Measurements from ENCODE around the gene NRXN3. TPM values are rescaled to one million over a fixed set of nuclear protein-coding genes. Genes with fewer than 3 reads are reported as not detected.

The NRXN3 gene
- total and polyA plus RNA-seq, 2 of the 4 experiments (the other 2 are of a cell fraction), result 4.8 to 25.1 TPM

DNA sequence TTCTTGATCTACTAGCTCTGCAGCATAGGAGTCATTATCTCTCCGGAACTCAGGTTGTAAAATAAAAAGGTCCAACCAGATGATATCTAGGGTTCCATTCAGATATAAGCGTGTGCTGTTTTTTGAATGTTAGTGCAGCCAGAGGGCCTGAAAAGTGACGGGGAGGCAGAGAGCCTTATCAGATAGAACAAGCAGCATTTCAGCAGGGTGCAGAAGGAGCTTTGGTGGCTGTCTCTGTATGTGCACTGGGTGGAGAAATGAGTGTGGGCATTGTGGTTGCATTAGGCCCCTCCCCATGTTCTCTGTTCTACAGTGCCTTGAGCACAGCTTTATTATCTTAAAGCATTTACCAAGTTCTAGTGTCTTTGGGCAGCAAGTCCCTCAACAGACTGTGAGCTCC is 275.1 kb downstream of the NRXN3 start:
- Histone ChIP-seq H4K5ac (ENCODE audit: low read depth, low read length) (no peak overlapping the region), H2BK20ac (ENCODE audit: low read depth, low read length) (no peak overlapping the region), H3K27ac (ENCODE audit: insufficient read depth, low read length) (no peak overlapping the region), H2AFZ (replicated peaks; ENCODE audit: low read length, poor library complexity) (no peak overlapping the region), H4K91ac (ENCODE audit: insufficient read depth, low read depth, low read length) (no peak overlapping the region), H2AK9ac (replicated peaks; ENCODE audit: low read depth, low read length, poor library complexity) (no peak overlapping the region), H4K20me1 (ENCODE audit: insufficient read depth, low read length) (no peaks in the 10 kb centered on the region), H3K4me3 (ENCODE audit: insufficient read depth, low read depth, low read length) (no peak overlapping the region), H3K9me1 (ENCODE audit: insufficient read depth, low read length) (no peaks in the 10 kb centered on the region), H3K4me2 (ENCODE audit: low read depth, low read length) (no peak overlapping the region), H3K4me1 (ENCODE audit: control insufficient read depth, insufficient read depth, low read length) (no peaks in the 10 kb centered on the region), H3K9me3 (ENCODE audit: control insufficient read depth, insufficient read depth, low read length) (peaks cover 23% of the 10 kb centered on the region), H3K18ac (ENCODE audit: low read depth, low read length) (no peak overlapping the region), H3K79me1 (ENCODE audit: low read depth in 1 of 2, low read length in 2 of 2) (no peaks in the 10 kb centered on the region), H3K9ac (ENCODE audit: low read depth, low read length) (no peak overlapping the region), H3K14ac (replicated peaks; ENCODE audit: low read depth, low read length) (no peak overlapping the region), H3K27me3 (ENCODE audit: control insufficient read depth, insufficient read depth, low read length) (no peaks in the 10 kb centered on the region), H2BK120ac (ENCODE audit: low read depth, low read length) (no peak overlapping the region), H3K36me3 (ENCODE audit: control insufficient read depth, insufficient read depth, low read length) (no peaks in the 10 kb centered on the region), H3K56ac (ENCODE audit: extremely low read depth, insufficient read depth, low read length) (no peak overlapping the region), H3K4ac (ENCODE audit: low read depth, low read length) (no peak overlapping the region), H2BK15ac (ENCODE audit: low read depth, low read length) (no peak overlapping the region), H3K23ac (ENCODE audit: low read depth, low read length) (no peak overlapping the region), H2BK5ac (ENCODE audit: low read depth, low read length, poor library complexity, severe bottlenecking) (no peak overlapping the region), H2AK5ac (ENCODE audit: low read depth, low read length) (no peak overlapping the region), H4K8ac (ENCODE audit: low read depth in 2 of 2, low read length in 2 of 2) (no peak overlapping the region)
- dilution Hi-C loops (cut with HindIII; ENCODE audit: low sequenced_read_pairs, unreplicated experiment), result no loop called here
- DNase-seq (no peak), ATAC-seq (ENCODE audit: low read depth) (no peak)
- no CpG with 5 or more reads among the region's 3 CpGs for WGBS, 2 experiments (ENCODE audit: extremely low coverage in 2 of 2, insufficient read length in 1 of 2)
- no TSS peak for BruUV-seq (replicated peaks)
- in situ Hi-C loops (cut with MboI; ENCODE audit: low sequenced_read_pairs), result no loop called here
- ChIA-PET POLR2A (ENCODE audit: unreplicated experiment) (no interaction called here), CTCF (no interaction called here)
- TF ChIP-seq RFX5 (IDR thresholded peaks at IDR 0.05; ENCODE audit: low read depth, low read length) (no peak), BHLHE40 (IDR thresholded peaks at IDR 0.05; ENCODE audit: low read depth, low read length) (no peak), MAFK (IDR thresholded peaks at IDR 0.05; ENCODE audit: low read depth, low read length) (no peak), SMC3 (IDR thresholded peaks at IDR 0.05; ENCODE audit: low read depth, low read length) (no peak), MXI1 (IDR thresholded peaks at IDR 0.05; ENCODE audit: borderline replicate concordance, low read depth, low read length) (no peak), RCOR1 (IDR thresholded peaks at IDR 0.05; ENCODE audit: insufficient replicate concordance, low read length) (no peak), FOS (IDR thresholded peaks at IDR 0.05; ENCODE audit: low read depth, low read length) (no peak), CEBPB (IDR thresholded peaks at IDR 0.05; ENCODE audit: low read depth, low read length) (no peak), CHD1 (IDR thresholded peaks at IDR 0.05; ENCODE audit: low read depth, low read length) (no peak), MAZ (IDR thresholded peaks at IDR 0.05; ENCODE audit: borderline replicate concordance, low read depth, low read length) (no peak), POLR2A (IDR thresholded peaks at IDR 0.05; ENCODE audit: low read depth, low read length) (no peak), RAD21 (IDR thresholded peaks at IDR 0.05; ENCODE audit: low read length) (no peak), NFE2L2 (IDR thresholded peaks at IDR 0.05; ENCODE audit: low read depth, low read length) (no peak)
- TF ChIP-seq, protein P1, sequence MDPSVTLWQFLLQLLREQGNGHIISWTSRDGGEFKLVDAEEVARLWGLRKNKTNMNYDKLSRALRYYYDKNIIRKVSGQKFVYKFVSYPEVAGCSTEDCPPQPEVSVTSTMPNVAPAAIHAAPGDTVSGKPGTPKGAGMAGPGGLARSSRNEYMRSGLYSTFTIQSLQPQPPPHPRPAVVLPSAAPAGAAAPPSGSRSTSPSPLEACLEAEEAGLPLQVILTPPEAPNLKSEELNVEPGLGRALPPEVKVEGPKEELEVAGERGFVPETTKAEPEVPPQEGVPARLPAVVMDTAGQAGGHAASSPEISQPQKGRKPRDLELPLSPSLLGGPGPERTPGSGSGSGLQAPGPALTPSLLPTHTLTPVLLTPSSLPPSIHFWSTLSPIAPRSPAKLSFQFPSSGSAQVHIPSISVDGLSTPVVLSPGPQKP (IDR thresholded peaks at IDR 0.05; ENCODE audit: borderline replicate concordance, low read depth, low read length), result no peak
- TF ChIP-seq, protein P2, sequence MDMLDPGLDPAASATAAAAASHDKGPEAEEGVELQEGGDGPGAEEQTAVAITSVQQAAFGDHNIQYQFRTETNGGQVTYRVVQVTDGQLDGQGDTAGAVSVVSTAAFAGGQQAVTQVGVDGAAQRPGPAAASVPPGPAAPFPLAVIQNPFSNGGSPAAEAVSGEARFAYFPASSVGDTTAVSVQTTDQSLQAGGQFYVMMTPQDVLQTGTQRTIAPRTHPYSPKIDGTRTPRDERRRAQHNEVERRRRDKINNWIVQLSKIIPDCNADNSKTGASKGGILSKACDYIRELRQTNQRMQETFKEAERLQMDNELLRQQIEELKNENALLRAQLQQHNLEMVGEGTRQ (IDR thresholded peaks at IDR 0.05; ENCODE audit: low read depth, low read length), result no peak
- TF ChIP-seq, protein P3, sequence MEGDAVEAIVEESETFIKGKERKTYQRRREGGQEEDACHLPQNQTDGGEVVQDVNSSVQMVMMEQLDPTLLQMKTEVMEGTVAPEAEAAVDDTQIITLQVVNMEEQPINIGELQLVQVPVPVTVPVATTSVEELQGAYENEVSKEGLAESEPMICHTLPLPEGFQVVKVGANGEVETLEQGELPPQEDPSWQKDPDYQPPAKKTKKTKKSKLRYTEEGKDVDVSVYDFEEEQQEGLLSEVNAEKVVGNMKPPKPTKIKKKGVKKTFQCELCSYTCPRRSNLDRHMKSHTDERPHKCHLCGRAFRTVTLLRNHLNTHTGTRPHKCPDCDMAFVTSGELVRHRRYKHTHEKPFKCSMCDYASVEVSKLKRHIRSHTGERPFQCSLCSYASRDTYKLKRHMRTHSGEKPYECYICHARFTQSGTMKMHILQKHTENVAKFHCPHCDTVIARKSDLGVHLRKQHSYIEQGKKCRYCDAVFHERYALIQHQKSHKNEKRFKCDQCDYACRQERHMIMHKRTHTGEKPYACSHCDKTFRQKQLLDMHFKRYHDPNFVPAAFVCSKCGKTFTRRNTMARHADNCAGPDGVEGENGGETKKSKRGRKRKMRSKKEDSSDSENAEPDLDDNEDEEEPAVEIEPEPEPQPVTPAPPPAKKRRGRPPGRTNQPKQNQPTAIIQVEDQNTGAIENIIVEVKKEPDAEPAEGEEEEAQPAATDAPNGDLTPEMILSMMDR (conservative IDR thresholded peaks at IDR 0.05; ENCODE audit: low read depth, low read length), result no peak
- intact Hi-C loops (cut with micrococcal nuclease), result no loop called here

All from IMR-90 (cell line).